Activated CD4-positive, alpha-beta memory T cell treated with anti-CD3 and anti-CD28 coated beads for 36 hours (primary cell): ENCODE measurements around the gene ATRIP. TPM values are rescaled to one million over a fixed set of nuclear protein-coding genes. Genes with fewer than 3 reads are reported as not detected.
"Not testable (repeated sequence)": the region's sequence is repeated elsewhere in the genome, so short reads cannot be mapped to it uniquely, and the experiment has no call there.

ENCODE experiments used
- CTCF ChIA-PET: fragments of 350-600 bp; sonication (Branson Sonifier 250); formaldehyde crosslinking; loops from one replicate; lab custom pipeline; 2021; ENCODE audit warnings: antibody characterized with exemption, inconsistent platforms; lab: Charles Lee
- POLR2A ChIA-PET: fragments of 350-600 bp; sonication (Branson Sonifier 250); formaldehyde crosslinking; loops from one replicate; lab custom pipeline; 2021; ENCODE audit warnings: antibody characterized with exemption; lab: Charles Lee
- DNase-seq: peaks from one replicate; pipeline ENCODE4 v3.0.0-alpha.2; 2020
- H3K27ac Mint-ChIP-seq: one replicate; pipeline ENCODE4 v1.8.0; 2021; ENCODE audit warnings: mixed read lengths
- H3K27me3 Mint-ChIP-seq: one replicate; pipeline ENCODE4 v1.8.0; 2021; ENCODE audit warnings: mixed read lengths
- H3K36me3 Mint-ChIP-seq: one replicate; pipeline ENCODE4 v1.8.0; 2021; ENCODE audit warnings: mixed read lengths
- H3K4me1 Mint-ChIP-seq: one replicate; pipeline ENCODE4 v1.8.0; 2021; ENCODE audit warnings: low read depth, mixed read lengths
- H3K4me3 Mint-ChIP-seq: one replicate; pipeline ENCODE4 v1.8.0; 2021; ENCODE audit warnings: mild to moderate bottlenecking, mixed read lengths
- H3K9me3 Mint-ChIP-seq: one replicate; pipeline ENCODE4 v1.8.0; 2021; ENCODE audit warnings: mixed read lengths
- intact Hi-C: fragments of 100-400 bp; cut with micrococcal nuclease; formaldehyde crosslinking; loops from one replicate; pipeline ENCODE4 v1.15.1; 2023
- total RNA-seq, 2 experiments: library from RNA; stranded (reverse); gene quantifications; one replicate each; pipeline ENCODE4 v1.2.3, GENCODE V29; 2021

ATRIP gene
- total RNA-seq, 2 experiments from 2014 or later: 13.8 to 14.5 TPM

DNA sequence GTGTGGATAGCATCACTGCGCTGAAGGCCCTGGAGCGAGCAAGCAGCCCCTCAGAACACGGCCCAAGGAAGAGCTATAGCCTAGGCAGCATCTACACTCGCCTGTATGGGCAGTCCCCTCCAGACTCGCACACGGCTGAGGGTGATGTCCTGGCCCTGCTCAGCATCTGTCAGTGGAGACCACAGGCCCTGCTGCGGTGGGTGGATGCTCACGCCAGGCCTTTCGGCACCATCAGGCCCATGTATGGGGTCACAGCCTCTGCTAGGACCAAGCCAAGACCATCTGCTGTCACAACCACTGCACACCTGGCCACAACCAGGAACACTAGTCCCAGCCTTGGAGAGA lies 20.5 kb downstream of the ATRIP start:
- CTCF ChIA-PET: interaction anchor here (0.9 to 2.8 kb wide), 6 partner anchors 9 to 91 kb away, joined by 3 to 17 read pairs (median 6); no protein-coding TSS in a partner anchor
- Mint-ChIP-seq H3K27ac (peak overlapping the region; percentile 95), H3K4me1 (peaks cover 46% of the 10 kb centered on the region), H3K36me3 (peaks cover 31% of the 10 kb centered on the region), H3K27me3 (no peaks in the 10 kb centered on the region), H3K9me3 (no peaks in the 10 kb centered on the region), H3K4me3 (peak overlapping the region; percentile 97)
- POLR2A ChIA-PET: interaction anchor here (0.6 to 3.9 kb wide), 6 partner anchors 12 to 87 kb away, joined by 3 to 15 read pairs (median 4); partner anchors contain the start of gene ATRIP
- DNase-seq: no peak
- intact Hi-C loops: no loop called here

DNA sequence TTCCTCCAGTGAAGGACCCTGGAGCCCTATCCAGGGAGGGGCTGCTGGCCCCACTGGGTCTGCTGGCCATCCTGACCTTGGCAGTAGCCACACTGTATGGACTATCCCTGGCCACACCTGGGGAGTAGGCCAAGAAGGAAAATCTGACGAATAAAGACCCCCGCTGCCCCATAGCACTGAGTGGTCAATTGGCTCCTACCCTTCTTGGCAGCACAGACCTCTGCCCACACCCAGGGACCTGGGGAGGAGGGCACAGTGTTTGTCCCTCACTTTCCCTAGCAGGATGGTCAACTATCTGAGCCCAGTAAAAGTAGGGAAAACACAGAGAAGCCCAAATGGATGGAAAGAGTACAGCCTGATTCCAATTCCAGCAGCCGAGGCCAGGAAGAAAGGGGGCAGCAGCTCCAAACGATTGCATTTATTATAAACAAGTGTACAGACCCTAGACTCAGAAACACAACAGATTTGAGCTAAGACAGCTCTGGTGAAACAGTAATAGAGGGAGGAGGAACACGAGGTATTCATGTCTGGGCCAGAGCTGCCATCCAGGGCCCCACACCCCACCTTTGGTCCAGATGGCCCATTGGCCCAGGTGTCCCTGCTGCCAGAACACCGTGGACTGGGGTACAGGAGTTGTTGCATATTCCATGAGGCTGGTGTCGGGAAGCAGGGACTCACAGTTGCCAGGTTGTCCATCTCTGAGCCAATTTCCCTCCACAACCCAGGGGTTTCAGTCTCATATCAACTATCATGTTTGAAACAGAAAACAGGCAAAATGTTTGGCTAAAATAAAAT lies 21.1 kb downstream of the ATRIP start:
- DNase-seq: no peak
- Mint-ChIP-seq H3K9me3 (no peaks in the 10 kb centered on the region), H3K4me3 (peak overlapping the region; percentile 97), H3K27ac (peak overlapping the region; percentile 95), H3K36me3 (peaks cover 31% of the 10 kb centered on the region), H3K27me3 (no peaks in the 10 kb centered on the region), H3K4me1 (peaks cover 46% of the 10 kb centered on the region)
- intact Hi-C loops: no loop called here
- CTCF ChIA-PET: interaction anchor here (0.9 to 2.8 kb wide), 6 partner anchors 10 to 86 kb away, joined by 3 to 17 read pairs (median 6); no protein-coding TSS in a partner anchor
- POLR2A ChIA-PET: interaction anchor here (0.6 to 3.9 kb wide), 7 partner anchors 22 to 91 kb away, joined by 3 to 15 read pairs (median 3); partner anchors contain the start of genes ATRIP, CCDC51 and TMA7

DNA sequence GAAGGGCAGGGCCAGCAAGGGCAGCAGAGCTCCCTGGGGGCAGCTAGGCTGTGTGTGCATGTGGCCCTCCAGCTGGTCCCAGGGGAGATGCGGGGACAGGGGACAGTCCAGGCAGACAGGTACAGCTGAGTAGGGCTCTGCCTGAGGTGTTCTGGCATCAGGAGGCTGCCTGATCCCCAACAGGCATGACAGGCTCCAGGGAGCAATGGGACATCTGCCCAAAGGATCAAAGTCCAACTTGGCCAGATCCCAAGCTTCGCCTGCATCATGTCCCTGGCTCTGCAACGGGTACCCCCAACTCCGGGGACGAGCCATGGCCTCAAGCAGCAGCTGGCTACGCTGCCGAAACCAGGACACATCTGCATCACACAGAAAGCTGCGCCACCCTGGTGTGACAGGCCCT lies 21.8 kb downstream of the ATRIP start:
- H3K36me3 Mint-ChIP-seq: peaks cover 31% of the 10 kb centered on the region
- peaks cover 48% of the 10 kb centered on the region for H3K4me1 Mint-ChIP-seq
- H3K9me3 Mint-ChIP-seq: no peaks in the 10 kb centered on the region
- ChIA-PET POLR2A (interaction anchor here (1.1 to 3.9 kb wide), 4 partner anchors 22 to 90 kb away, joined by 3 to 15 read pairs (median 4); partner anchors contain the start of genes ATRIP, CCDC51 and TMA7), CTCF (interaction anchor here (1.3 to 1.5 kb wide), 2 partner anchors 29 to 32 kb away, joined by 3 to 4 read pairs; partner anchors contain the start of gene CCDC51)
- intact Hi-C loops: no loop called here
- DNase-seq: no peak
- H3K27ac Mint-ChIP-seq: peak overlapping the region; percentile 98
- H3K4me3 Mint-ChIP-seq: peak overlapping the region; percentile 97
- no peaks in the 10 kb centered on the region for H3K27me3 Mint-ChIP-seq

DNA sequence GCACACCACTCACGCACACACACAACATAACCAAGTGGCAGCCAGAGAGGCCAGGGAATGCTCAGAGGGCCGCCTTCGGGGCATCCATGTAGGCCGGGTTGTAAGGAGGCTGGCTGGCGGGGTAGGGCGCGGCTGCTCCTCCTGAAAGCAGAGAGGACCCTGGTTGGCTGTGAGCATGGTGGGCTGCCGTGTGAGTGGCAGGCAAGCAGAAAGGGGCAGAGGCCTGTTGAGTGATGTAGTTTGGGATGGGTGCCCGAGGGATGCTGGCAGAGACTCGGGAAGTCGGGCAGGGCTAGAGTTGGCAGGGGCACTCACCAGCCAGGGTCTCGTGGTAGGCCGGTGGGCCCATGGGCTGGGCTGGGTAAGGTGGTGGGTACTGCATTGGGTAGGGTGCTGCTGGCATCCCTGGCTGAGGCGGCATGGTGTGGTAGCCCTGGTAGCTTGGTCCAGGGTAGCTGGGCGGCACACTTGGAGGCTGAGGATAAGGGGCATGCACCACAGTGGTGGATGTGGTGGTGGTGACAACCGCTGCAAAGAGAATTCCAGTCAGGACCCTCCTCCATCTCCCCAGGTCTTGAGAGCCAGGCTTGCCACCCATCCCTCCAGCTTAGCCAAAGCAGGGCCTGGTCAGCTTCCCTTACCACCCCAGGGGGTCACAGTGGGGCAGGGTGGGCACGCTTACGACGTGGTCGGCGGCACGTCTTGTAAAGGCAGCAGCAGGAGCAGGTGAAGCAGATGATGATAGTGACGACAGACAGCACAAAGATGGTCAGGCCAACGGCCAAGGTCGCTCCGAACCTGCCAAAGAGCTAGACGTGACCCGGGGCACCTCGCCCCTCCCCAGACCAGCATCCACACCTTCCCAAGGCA lies 22.7 kb downstream of the ATRIP start:
- ChIA-PET POLR2A (interaction anchor here (1.1 to 3.9 kb wide), 2 partner anchors 23 to 29 kb away, joined by 4 to 15 read pairs; partner anchors contain the start of genes ATRIP, CCDC51 and TMA7), CTCF (interaction anchor here (1.3 to 5.9 kb wide), 4 partner anchors 30 to 166 kb away, joined by 3 to 40 read pairs (median 4); partner anchors contain the start of genes CCDC51 and SLC26A6)
- Mint-ChIP-seq H3K4me3 (no peak overlapping the region), H3K9me3 (no peaks in the 10 kb centered on the region), H3K36me3 (peaks cover 31% of the 10 kb centered on the region), H3K27ac (peak overlapping the region; percentile 98), H3K27me3 (no peaks in the 10 kb centered on the region), H3K4me1 (peaks cover 53% of the 10 kb centered on the region)
- no peak for DNase-seq
- intact Hi-C loops: no loop called here

DNA sequence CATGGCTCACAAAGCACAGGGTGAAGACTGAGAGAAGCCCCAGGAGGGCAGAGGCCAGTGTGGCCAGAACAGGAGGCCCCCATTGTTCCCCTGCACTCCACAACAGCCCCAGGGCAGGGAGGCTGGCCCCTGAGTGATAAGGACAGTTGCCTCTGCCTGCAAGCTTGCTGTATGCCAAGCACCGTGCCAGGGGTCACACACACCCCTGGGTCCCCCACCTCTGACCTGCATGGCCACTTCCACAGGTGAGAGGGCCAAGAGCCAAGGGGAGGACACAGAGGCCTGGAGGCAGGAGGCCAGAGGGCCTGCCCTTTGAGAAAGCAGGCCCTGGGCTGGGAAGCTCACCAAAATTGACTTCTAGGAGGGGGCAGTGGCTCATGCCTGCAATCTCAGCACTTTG lies 23.7 kb downstream of the ATRIP start:
- H3K27me3 Mint-ChIP-seq: no peaks in the 10 kb centered on the region
- H3K9me3 Mint-ChIP-seq: no peaks in the 10 kb centered on the region
- CTCF ChIA-PET: interaction anchor here (1.3 to 5.9 kb wide), 3 partner anchors 34 to 165 kb away, joined by 5 to 40 read pairs (median 26); partner anchors contain the start of genes PFKFB4 and SLC26A6
- H3K36me3 Mint-ChIP-seq: peaks cover 31% of the 10 kb centered on the region
- no peak for DNase-seq
- peak overlapping the region; percentile 7 for H3K4me3 Mint-ChIP-seq
- peaks cover 61% of the 10 kb centered on the region for H3K4me1 Mint-ChIP-seq
- POLR2A ChIA-PET: interaction anchor here (0.6 kb wide), 1 partner anchor 12 kb away, joined by 5 read pairs; no protein-coding TSS in a partner anchor
- intact Hi-C loops: no loop called here
- peak overlapping the region; percentile 98 for H3K27ac Mint-ChIP-seq

DNA sequence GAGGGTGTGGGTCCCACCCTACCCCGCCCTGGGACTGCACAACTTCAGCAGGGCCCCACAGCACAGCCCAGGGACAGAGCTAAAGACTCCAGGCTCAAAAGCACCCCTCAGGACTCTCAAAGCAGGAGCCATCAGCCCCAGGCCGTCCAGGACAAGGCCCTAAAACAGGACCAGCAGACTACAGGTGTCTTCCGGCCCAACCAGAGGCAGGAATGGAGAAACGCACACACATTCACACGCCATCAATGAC lies 26.1 kb downstream of the ATRIP start:
- no peak for DNase-seq
- Mint-ChIP-seq H3K36me3 (peaks cover 17% of the 10 kb centered on the region), H3K4me1 (peaks cover 50% of the 10 kb centered on the region), H3K27me3 (no peaks in the 10 kb centered on the region), H3K27ac (peak overlapping the region; percentile 98), H3K9me3 (no peaks in the 10 kb centered on the region), H3K4me3 (peak overlapping the region; percentile 79)
- intact Hi-C loops: loop anchor here (2.0 kb wide), 1 partner anchor 162 kb away; the partner anchor contains the start of gene SLC26A6
- CTCF ChIA-PET: interaction anchor here (0.6 to 5.9 kb wide), 20 partner anchors 10 to 483 kb away, joined by 3 to 40 read pairs (median 3); partner anchors contain the start of genes CCDC51, PFKFB4, SLC26A6 and TMA7
- POLR2A ChIA-PET: interaction anchor here (0.6 to 2.4 kb wide), 14 partner anchors 8 to 550 kb away, joined by 3 to 14 read pairs (median 4); partner anchors contain the start of genes ATRIP, CCDC51, NDUFAF3 and PFKFB4

DNA sequence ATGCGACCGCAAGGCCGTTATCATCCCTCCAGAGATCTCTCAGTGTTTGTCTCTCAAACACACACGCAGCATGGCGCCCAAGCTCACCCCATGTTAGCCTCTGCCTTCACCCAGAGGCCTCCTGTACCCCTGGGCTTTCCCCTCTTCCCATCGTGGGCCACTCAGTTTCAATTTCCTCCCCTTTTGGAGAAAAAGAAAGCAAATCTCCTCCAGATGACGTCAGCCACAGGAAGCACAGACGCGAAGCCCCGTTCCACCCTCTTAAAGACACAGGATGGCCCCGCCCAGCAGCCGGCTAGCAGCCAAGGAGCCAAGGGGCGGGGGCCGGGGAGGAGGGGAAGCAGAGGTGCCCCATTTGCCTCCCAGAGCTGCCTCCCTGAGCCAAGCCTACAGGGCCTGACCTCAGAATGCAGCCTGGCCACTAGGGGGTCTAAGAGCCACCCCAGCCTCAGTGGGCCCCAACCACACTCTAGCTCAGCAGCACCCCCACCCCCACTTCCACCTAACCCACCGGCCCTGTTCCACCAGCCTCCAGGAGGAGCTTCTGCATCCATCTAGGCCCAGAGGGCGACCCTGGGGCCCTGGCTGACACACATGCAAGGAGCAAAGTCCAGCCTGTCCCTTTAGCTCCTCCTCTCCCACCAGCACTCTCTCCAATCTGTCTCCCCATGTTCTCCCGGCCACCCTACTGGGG lies 26.5 kb downstream of the ATRIP start:
- Mint-ChIP-seq H3K36me3 (peaks cover 13% of the 10 kb centered on the region), H3K27ac (peak overlapping the region; percentile 98), H3K9me3 (no peaks in the 10 kb centered on the region), H3K4me1 (peaks cover 50% of the 10 kb centered on the region), H3K27me3 (no peaks in the 10 kb centered on the region), H3K4me3 (peak overlapping the region; percentile 79)
- ChIA-PET POLR2A (interaction anchor here (0.7 to 2.4 kb wide), 17 partner anchors 9 to 549 kb away, joined by 3 to 14 read pairs (median 4); partner anchors contain the start of genes ATRIP, CCDC51, NDUFAF3 and PFKFB4), CTCF (interaction anchor here (0.6 to 5.9 kb wide), 22 partner anchors 9 to 483 kb away, joined by 3 to 40 read pairs (median 3); partner anchors contain the start of genes CCDC51, PFKFB4, SLC26A6 and TMA7)
- intact Hi-C loops: loop anchor here (1.0 to 2.0 kb wide), 4 partner anchors 33 to 162 kb away; partner anchors contain the start of genes CCDC51, SLC26A6 and TMA7
- DNase-seq: peak; percentile 98

DNA sequence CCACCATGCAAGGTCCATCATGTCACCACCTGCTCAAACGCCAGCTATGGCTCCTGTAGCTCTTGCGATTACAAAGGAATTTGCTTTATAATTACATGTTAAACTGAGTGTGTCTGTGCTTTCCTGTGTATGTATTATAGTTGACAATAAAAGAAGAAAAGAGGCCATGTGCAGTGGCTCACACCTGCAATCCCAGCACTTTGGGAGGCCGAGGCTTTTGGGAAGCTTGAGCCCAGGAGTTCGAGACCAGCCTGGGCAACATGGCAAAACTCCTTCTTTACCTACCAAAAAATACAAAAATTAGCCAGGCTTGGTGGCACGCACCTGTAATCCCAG lies 27.0 kb downstream of the ATRIP start:
- DNase-seq: no peak
- H3K4me3 Mint-ChIP-seq: peak overlapping the region; percentile 79
- intact Hi-C loops: loop anchor here (1.0 to 2.0 kb wide), 4 partner anchors 33 to 161 kb away; partner anchors contain the start of genes CCDC51, SLC26A6 and TMA7
- H3K27me3 Mint-ChIP-seq: no peaks in the 10 kb centered on the region
- POLR2A ChIA-PET: interaction anchor here (0.7 to 2.4 kb wide), 10 partner anchors 9 to 549 kb away, joined by 3 to 14 read pairs (median 4); partner anchors contain the start of genes ATRIP, CCDC51, NDUFAF3 and SLC26A6
- H3K4me1 Mint-ChIP-seq: peaks cover 53% of the 10 kb centered on the region
- CTCF ChIA-PET: interaction anchor here (0.6 to 5.9 kb wide), 19 partner anchors 12 to 357 kb away, joined by 3 to 40 read pairs (median 4); partner anchors contain the start of genes CCDC51, PFKFB4, SLC26A6 and TMA7
- peaks cover 10% of the 10 kb centered on the region for H3K36me3 Mint-ChIP-seq
- no peaks in the 10 kb centered on the region for H3K9me3 Mint-ChIP-seq
- H3K27ac Mint-ChIP-seq: peak overlapping the region; percentile 98

DNA sequence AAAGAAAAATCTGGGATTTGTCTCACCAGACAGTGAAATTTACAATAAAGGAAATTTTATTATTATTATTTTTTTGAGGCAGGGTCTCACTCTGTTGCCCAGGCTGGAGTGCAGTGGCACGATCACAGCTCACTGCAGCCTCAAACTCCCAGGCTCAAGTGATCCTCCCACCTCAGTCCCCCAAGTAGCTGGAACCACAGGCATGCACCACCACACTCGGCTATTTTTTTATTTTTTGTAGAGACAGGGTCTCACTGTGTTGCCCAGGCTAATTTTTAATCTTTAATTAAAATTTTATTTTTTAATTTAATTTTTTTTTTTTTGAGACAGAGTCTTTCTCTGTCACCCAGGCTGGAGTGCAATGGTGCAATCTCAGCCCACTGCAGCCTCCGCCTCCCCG lies 27.5 kb downstream of the ATRIP start:
- H3K27ac Mint-ChIP-seq, H3K27me3 Mint-ChIP-seq, H3K4me3 Mint-ChIP-seq, DNase-seq, H3K9me3 Mint-ChIP-seq, intact Hi-C loops, H3K36me3 Mint-ChIP-seq: not testable (repeated sequence)
- peaks cover 53% of the 10 kb centered on the region for H3K4me1 Mint-ChIP-seq
- ChIA-PET CTCF (interaction anchor here (0.6 to 5.9 kb wide), 14 partner anchors 12 to 358 kb away, joined by 3 to 40 read pairs (median 5); partner anchors contain the start of genes CCDC51, PFKFB4, SLC26A6 and TMA7), POLR2A (interaction anchor here (0.9 to 2.4 kb wide), 3 partner anchors 34 to 161 kb away, joined by 3 to 14 read pairs (median 3); partner anchors contain the start of genes CCDC51, SLC26A6 and TMA7)

DNA sequence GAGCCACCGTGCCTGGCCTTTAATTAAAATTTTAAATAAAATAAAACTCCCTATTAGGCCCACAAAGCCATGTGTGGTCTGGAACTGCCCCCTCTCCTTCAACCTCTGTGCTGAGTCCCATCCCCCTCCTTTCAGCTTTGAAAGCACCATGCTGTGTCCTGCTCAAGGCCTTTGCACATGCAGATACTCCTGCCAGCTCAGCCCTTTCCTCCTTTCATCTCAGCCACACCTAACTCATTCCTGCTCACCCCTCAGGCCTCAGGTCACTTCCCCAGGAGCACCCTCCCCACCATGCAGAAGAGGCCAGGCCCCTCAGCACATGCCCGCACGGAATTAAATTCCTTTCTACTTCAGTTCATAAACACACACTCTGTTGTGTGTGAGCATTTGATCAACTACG lies 28.1 kb downstream of the ATRIP start:
- Mint-ChIP-seq H3K36me3 (peaks cover 5% of the 10 kb centered on the region), H3K27me3 (no peaks in the 10 kb centered on the region), H3K4me3 (peak overlapping the region; percentile 13), H3K4me1 (peaks cover 52% of the 10 kb centered on the region), H3K27ac (peak overlapping the region; percentile 70), H3K9me3 (no peaks in the 10 kb centered on the region)
- intact Hi-C loops: no loop called here
- DNase-seq: no peak
- CTCF ChIA-PET: interaction anchor here (4.5 to 5.9 kb wide), 2 partner anchors 38 to 83 kb away, joined by 26 to 40 read pairs; partner anchors contain the start of gene PFKFB4
- POLR2A ChIA-PET: no interaction called here
